H1 (cell line): Measurements from ENCODE around the gene THBS4. TPM values are rescaled to one million over a fixed set of nuclear protein-coding genes. Genes with fewer than 3 reads are reported as not detected.

Experiments used
- CTCF ChIA-PET: fragments of 300-600 bp; sonication (Branson Sonifier 250); formaldehyde crosslinking; loops from one replicate; lab custom pipeline; 2021; ENCODE audit not compliant: partially characterized antibody; lab: Charles Lee
- POLR2A ChIA-PET: fragments of 300-600 bp; sonication (Branson Sonifier 250); formaldehyde crosslinking; loops from one replicate; lab custom pipeline; 2021; ENCODE audit warnings: inconsistent platforms; ENCODE audit not compliant: partially characterized antibody; lab: Charles Lee
- DNase-seq, 2 experiments: peaks; one replicate each; pipeline versions ENCODE4 v3.0.0 to v3.0.0-alpha.2; 2010 to 2022; ENCODE audit warnings: low spot score in 2 of 2, low read depth in 1 of 2, mixed read lengths in 1 of 2
- FAIRE-seq: peaks from 2 replicates; lab custom pipeline; 2011; peaks lifted over from hg19 to GRCh38; lab: Jason Lieb, UNC
- H2AFZ ChIP-seq: 2 replicates; pipeline ENCODE4 v1.8.1; 2012; ENCODE audit warnings: low read length, inconsistent platforms
- H2AK5ac ChIP-seq: 2 replicates; pipeline ENCODE4 v1.6.1; 2013; ENCODE audit warnings: low read depth, low read length
- H2BK120ac ChIP-seq: replicated peaks from 2 replicates; pipeline ENCODE3; 2013; ENCODE audit warnings: low read depth, low read length, inconsistent platforms
- H2BK12ac ChIP-seq: 2 replicates; pipeline ENCODE4 v1.6.1; 2013; ENCODE audit warnings: low read depth, low read length
- H2BK15ac ChIP-seq: 2 replicates; pipeline ENCODE4 v1.6.1; 2013; ENCODE audit warnings: low read length
- H2BK20ac ChIP-seq: 2 replicates; pipeline ENCODE4 v1.6.1; 2013; ENCODE audit warnings: low read length
- H2BK5ac ChIP-seq: 2 replicates; pipeline ENCODE4 v1.6.1; 2013; ENCODE audit warnings: low read depth, low read length
- H3K14ac ChIP-seq: 2 replicates; pipeline ENCODE4 v1.6.1; 2013; ENCODE audit warnings: inconsistent platforms; ENCODE audit not compliant: insufficient read length
- H3K18ac ChIP-seq: 2 replicates; pipeline ENCODE4 v1.6.1; 2013; ENCODE audit warnings: low read length; ENCODE audit errors: extremely low read depth
- H3K23ac ChIP-seq: 2 replicates; pipeline ENCODE4 v1.6.1; 2013; ENCODE audit warnings: inconsistent platforms; ENCODE audit not compliant: insufficient read length
- H3K23me2 ChIP-seq: 2 replicates; pipeline ENCODE4 v1.6.1; 2013; ENCODE audit warnings: low read depth, low read length
- H3K27ac ChIP-seq: 2 replicates; pipeline ENCODE4 v1.6.1; 2011; ENCODE audit warnings: low read depth, low read length, inconsistent platforms
- H3K27me3 ChIP-seq, 4 experiments: replicated peaks in 1 of 4; 1 replicate in 1 of 4; 2 replicates in 3 of 4; pipeline versions ENCODE4 v1.6.1 to v1.8.1; 2011 to 2013; ENCODE audit warnings: low read length in 3 of 4, mild to moderate bottlenecking in 3 of 4, inconsistent platforms in 2 of 4, mixed read lengths in 2 of 4, moderate library complexity in 1 of 4; ENCODE audit not compliant: control insufficient read depth in 3 of 4, insufficient read depth in 3 of 4; ENCODE audit errors: extremely low read depth in 1 of 4
- H3K36me3 ChIP-seq, 4 experiments: 2 replicates each; pipeline versions ENCODE4 v1.6.1 to v1.8.1; 2011 to 2013; ENCODE audit warnings: mild to moderate bottlenecking in 4 of 4, low read length in 3 of 4, moderate library complexity in 2 of 4, control low read depth in 1 of 4, inconsistent platforms in 1 of 4; ENCODE audit not compliant: insufficient read depth in 4 of 4, control insufficient read depth in 2 of 4
- H3K4ac ChIP-seq: replicated peaks from 2 replicates; pipeline ENCODE3; 2013; ENCODE audit warnings: low read length, low read depth, mixed read lengths, inconsistent platforms; ENCODE audit not compliant: insufficient read length
- H3K4me1 ChIP-seq, 4 experiments: replicated peaks in 1 of 4; 1 replicate in 1 of 4; 2 replicates in 3 of 4; pipeline versions ENCODE4 v1.6.1 to v1.8.1; 2011 to 2013; ENCODE audit warnings: low read length in 3 of 4, inconsistent platforms in 2 of 4, mixed read lengths in 1 of 4; ENCODE audit not compliant: insufficient read depth in 4 of 4, control insufficient read depth in 3 of 4
- H3K4me2 ChIP-seq, 2 experiments: 2 replicates each; pipeline versions ENCODE4 v1.6.1 to v1.8.1; 2011 to 2013; ENCODE audit warnings: low read depth in 2 of 2, low read length in 2 of 2, control low read depth in 1 of 2, inconsistent platforms in 1 of 2, mild to moderate bottlenecking in 1 of 2; ENCODE audit not compliant: insufficient read depth in 1 of 2
- H3K4me3 ChIP-seq, 4 experiments: fragments of 200-600, 300-600 bp in 1 of 4; sonication (generic), shearing (Covaris generic), sonication (Bioruptor Twin) in 1 of 4; 2 replicates each; pipeline versions ENCODE4 v1.5.1 to v1.8.1; 2011 to 2016; ENCODE audit warnings: low read length in 4 of 4, low read depth in 3 of 4, control low read depth in 2 of 4, inconsistent platforms in 2 of 4, mild to moderate bottlenecking in 2 of 4, mixed read lengths in 1 of 4, moderate library complexity in 1 of 4; ENCODE audit not compliant: insufficient read depth in 2 of 4; ENCODE audit errors: extremely low read depth in 1 of 4
- H3K56ac ChIP-seq: replicated peaks from 2 replicates; pipeline ENCODE3; 2013; ENCODE audit warnings: low read depth, mild to moderate bottlenecking, mixed read lengths, low read length, inconsistent platforms; ENCODE audit not compliant: insufficient read length
- H3K79me1 ChIP-seq: 2 replicates; pipeline ENCODE4 v1.6.1; 2013; ENCODE audit warnings: low read depth, low read length, control low read depth
- H3K79me2 ChIP-seq, 2 experiments: 2 replicates each; pipeline versions ENCODE4 v1.6.1 to v1.8.1; 2012 to 2013; ENCODE audit warnings: low read length in 2 of 2, mild to moderate bottlenecking in 2 of 2, inconsistent platforms in 1 of 2; ENCODE audit not compliant: insufficient read depth in 2 of 2, control insufficient read depth in 1 of 2
- H3K9ac ChIP-seq, 4 experiments: replicated peaks in 1 of 4; 1 replicate in 1 of 4; 2 replicates in 3 of 4; pipeline versions ENCODE4 v1.6.1 to v1.8.1; 2011 to 2013; ENCODE audit warnings: low read depth in 3 of 4, low read length in 3 of 4, control low read depth in 2 of 4, mild to moderate bottlenecking in 2 of 4, moderate library complexity in 2 of 4, inconsistent platforms in 1 of 4; ENCODE audit errors: extremely low read depth in 1 of 4
- H3K9me3 ChIP-seq, 2 experiments: 2 replicates each; pipeline versions ENCODE4 v1.6.1 to v1.8.1; 2012 to 2013; ENCODE audit warnings: mild to moderate bottlenecking in 2 of 2, moderate library complexity in 2 of 2, control low read depth in 1 of 2, inconsistent platforms in 1 of 2, low read depth in 1 of 2, low read length in 1 of 2, mixed read lengths in 1 of 2; ENCODE audit not compliant: insufficient read depth in 2 of 2
- H4K20me1 ChIP-seq, 2 experiments: replicated peaks in 1 of 2; 2 replicates each; pipeline versions ENCODE3 to v1.8.1; 2011 to 2013; ENCODE audit warnings: inconsistent platforms in 2 of 2, low read length in 2 of 2, mild to moderate bottlenecking in 1 of 2; ENCODE audit not compliant: insufficient read depth in 2 of 2, control insufficient read depth in 1 of 2
- H4K5ac ChIP-seq: 2 replicates; pipeline ENCODE4 v1.6.1; 2013; ENCODE audit warnings: low read length, low read depth, mixed read lengths, inconsistent platforms; ENCODE audit not compliant: insufficient read length
- H4K8ac ChIP-seq: 2 replicates; pipeline ENCODE4 v1.8.0; 2013; ENCODE audit warnings: mild to moderate bottlenecking, moderate library complexity, low read length, inconsistent platforms; ENCODE audit not compliant: insufficient read depth; ENCODE audit errors: extremely low read depth
- H4K91ac ChIP-seq: replicated peaks from 2 replicates; pipeline ENCODE3; 2013; ENCODE audit warnings: low read length, mixed read lengths, inconsistent platforms; ENCODE audit not compliant: insufficient read length
- CTCF ChIP-seq, 3 experiments: IDR thresholded peaks; 1 replicate in 2 of 3; 2 replicates in 1 of 3; pipeline versions ENCODE4 v1.5.1 to v1.6.1; 2011; ENCODE audit warnings: low read length in 3 of 3, mild to moderate bottlenecking in 3 of 3, inconsistent platforms in 2 of 3, low read depth in 1 of 3, moderate library complexity in 1 of 3; ENCODE audit not compliant: insufficient read depth in 1 of 3; ENCODE audit errors: control extremely low read depth in 1 of 3
- JUN ChIP-seq: IDR thresholded peaks from 2 replicates; pipeline ENCODE4 v1.6.1; 2011; ENCODE audit warnings: low read depth, mild to moderate bottlenecking, improper control_type of control experiment, low read length
- MAX ChIP-seq: IDR thresholded peaks from 2 replicates; pipeline ENCODE4 v1.6.1; 2012; ENCODE audit warnings: inconsistent platforms
- WGBS, 2 experiments: shearing (Covaris generic) in 1 of 2; methylation state at CpG; one replicate each; pipeline versions ENCODE4 v1.1.6 to v1.1.7; 2013 to 2015; ENCODE audit warnings: low lambda C conversion rate in 2 of 2, mixed read lengths in 2 of 2, inconsistent platforms in 1 of 2, low coverage in 1 of 2, missing lambda C conversion rate in 1 of 2; ENCODE audit not compliant: insufficient replicate concordance in 2 of 2, insufficient coverage in 1 of 2, insufficient read length in 1 of 2; ENCODE audit errors: extremely low coverage in 1 of 2, missing lambda C conversion rate in 1 of 2; 5-methylcytosine and 5-hydroxymethylcytosine counted together
- polyA plus RNA-seq, 7 experiments: library from polyadenylated mRNA; depleted of rRNA in 3 of 7; stranded (reverse) in 5 of 7; unstranded in 2 of 7; fragments of >200 nt in 5 of 7; fragments of 200-250 nt in 2 of 7; gene quantifications; 1 replicate in 5 of 7; 2 replicates in 1 of 7; 4 replicates in 1 of 7; pipeline versions ENCODE4 v1.2.1 to v1.2.3, GENCODE V29; 2011 to 2013; ENCODE audit warnings: missing spikeins in 2 of 7, mixed read lengths in 2 of 7
- total RNA-seq: library from RNA; stranded (reverse); fragmentation: NEBNext Ultra II Directional; extraction: Animal tissue kit (Norgen Biotek cat#: 25700); gene quantifications from 2 replicates; pipeline ENCODE4 v1.2.1, GENCODE V29; 2021

THBS4 gene
- total and polyA plus RNA-seq, 2 of the 8 experiments (the other 6 are each of a cell fraction or from before 2014, with no cell fraction given) = 12.8 to 25.4 TPM

GRCh38 chr5:80008995-80009765, 26.0 kb upstream of the THBS4 start:
- Histone ChIP-seq H3K4me3 (no peak overlapping the region), H2BK15ac (no peak overlapping the region), H4K91ac (no peak overlapping the region), H3K4ac (no peak overlapping the region), H3K9ac (no peak overlapping the region; a peak in 1 of 7 replicates), H3K27ac (no peak overlapping the region), H2BK120ac (no peak overlapping the region), H3K23ac (no peak overlapping the region), H3K79me2 (no peaks in the 10 kb centered on the region), H3K14ac (no peak overlapping the region), H4K5ac (no peak overlapping the region), H2BK12ac (no peak overlapping the region), H2AFZ (no peak overlapping the region), H3K36me3 (peaks cover 0 to 2% (median 0%) of the 10 kb centered on the region in 4 experiments; a peak in 1 of 8 replicates), H2BK5ac (no peak overlapping the region), H3K79me1 (0 out of 2 replicates have a peak, but pooled peaks cover 3% of the 10 kb centered on the region), H4K20me1 (no peaks in the 10 kb centered on the region), H2BK20ac (no peak overlapping the region), H3K9me3 (no peaks in the 10 kb centered on the region; a peak in 1 of 4 replicates), H4K8ac (no peak overlapping the region), H3K4me2 (no peak overlapping the region), H3K23me2 (no peaks in the 10 kb centered on the region), H3K4me1 (no peaks in the 10 kb centered on the region), H3K27me3 (no peaks in the 10 kb centered on the region), H2AK5ac (no peak overlapping the region), H3K18ac (no peak overlapping the region), H3K56ac (no peak overlapping the region)
- ChIA-PET POLR2A (interaction anchor here (1.2 kb wide), 1 partner anchor 17 kb away, joined by 3 read pairs; no protein-coding TSS in a partner anchor), CTCF (interaction anchor here (0.7 to 2.2 kb wide), 8 partner anchors 11 to 328 kb away, joined by 3 to 5 read pairs (median 3); no protein-coding TSS in a partner anchor)
- FAIRE-seq (no peak), DNase-seq (no peak)
- TF ChIP-seq MAX = no peak
- no peak for TF ChIP-seq JUN
- no peak for TF ChIP-seq CTCF (IDR thresholded peaks at IDR 0.05; ENCODE audit: control extremely low read depth in 1 of 3, insufficient read depth in 1 of 3, low read depth in 1 of 3, low read length in 3 of 3)
- WGBS, 2 experiments = 86% methylated on average over 4 of the region's 4 CpGs; no CpG with 5 or more reads in 1 of the 2 experiments
